HG02763 (cell line): ENCODE results near the gene TRAPPC4.

Experiments used
- ATAC-seq: cut with Tn5 transposase; IDR thresholded peaks from one replicate; pipeline ENCODE4 v1.9.1; 2021; ENCODE audit warnings: mild to moderate bottlenecking, moderate library complexity; ENCODE audit not compliant: unreplicated experiment

The TRAPPC4 gene

GRCh38 chr11:119061256-119061655 lies 42.7 kb downstream of the TRAPPC4 start:
- ATAC-seq: no peak

- ATAC-seq: no peak
These were observed 44.2 kb downstream of the TRAPPC4 start for GRCh38 chr11:119062779-119063178.

DNA sequence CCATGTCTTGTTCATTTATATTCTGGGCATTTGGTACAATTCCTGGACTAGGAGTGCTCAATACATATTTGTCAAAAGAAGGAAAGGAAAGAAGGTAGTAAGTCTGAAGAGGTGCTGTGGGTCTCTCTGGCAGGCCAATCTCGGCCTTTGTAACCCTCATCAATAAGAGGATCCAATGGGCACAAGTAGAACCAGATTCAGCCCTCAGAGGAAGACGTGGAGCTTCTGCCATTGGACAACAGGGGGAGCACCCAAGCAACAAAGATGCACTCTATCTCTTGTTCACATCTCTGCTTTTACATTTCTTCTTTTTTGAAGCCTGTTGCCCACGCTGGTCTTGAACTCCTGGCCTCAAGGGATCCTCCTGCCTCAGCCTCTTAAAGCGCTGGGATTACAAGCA lies 46.8 kb downstream of the TRAPPC4 start:
- ATAC-seq: no peak

GRCh38 chr11:119067371-119068222 lies 49.0 kb downstream of the TRAPPC4 start, which contains the start of gene VPS11:
VPS11 (plus strand) TSS chr11:119067818; CDS start chr11:119067824, 6 bp downstream.
- ATAC-seq: peak; percentile 94
